Heart left ventricle (tissue), 13 donors: Measurements from ENCODE around the gene C4orf51.

Experiments
- POLR2A ChIP-seq, 2 donors: fragments of 450-650 bp; IDR thresholded peaks; one replicate each; pipeline ENCODE4 v1.6.1; 2017; ENCODE audit warnings: antibody characterized with exemption in 2 of 2, mild to moderate bottlenecking in 2 of 2, moderate library complexity in 2 of 2
- TF ChIP-seq, protein P1 (sequence below), 12 donors: fragments of 200-600 bp; sonication (generic) in 4 of 12; IDR thresholded peaks; one replicate each; pipeline versions ENCODE4 v1.5.0 to v1.8.0; 2018 to 2022; ENCODE audit warnings: antibody characterized with exemption in 12 of 12, mild to moderate bottlenecking in 5 of 12
- donor health status: ischemic (EF 13 %, LVEDD 7.1; RV severe dilation, severe dysfunction).
- donor health status: DM: no; HTN: yes; CAD: no.
- donor health status: DM: no; HTN: no; CAD: no.
- donor health status: ischemic (EF 25% LVEDD 6.9; RV normal size, moderate dysfunction).
- donor health status: ischemic (EF 25% LVEDD 5.7; RV mildly dilated, moderate dysfunction).
- donor health status: ischemic (EF 35%, LVEDD 5.7; RV mildly dilated, moderate dysfunction).
- donor health status: nonischemic (EF 11% LVEDD 7.7; RV severe dilation, severe dysfunction).
- donor health status: DM: yes; HTN: yes; CAD: no.
- donor health status: PGD.
- donor health status: ischemic (EF 29% LVEDD 5.4; RV normal size, mild dysfunction).
- donor health status: nonischemic (EF 23%, LVEDD 6.1; RV moderate dilation, normal function).

GRCh38 chr4:145743641-145744040 lies 63.7 kb downstream of the C4orf51 start:
- no peak for TF ChIP-seq POLR2A (IDR thresholded peaks at IDR 0.05)
- TF ChIP-seq, protein P1, sequence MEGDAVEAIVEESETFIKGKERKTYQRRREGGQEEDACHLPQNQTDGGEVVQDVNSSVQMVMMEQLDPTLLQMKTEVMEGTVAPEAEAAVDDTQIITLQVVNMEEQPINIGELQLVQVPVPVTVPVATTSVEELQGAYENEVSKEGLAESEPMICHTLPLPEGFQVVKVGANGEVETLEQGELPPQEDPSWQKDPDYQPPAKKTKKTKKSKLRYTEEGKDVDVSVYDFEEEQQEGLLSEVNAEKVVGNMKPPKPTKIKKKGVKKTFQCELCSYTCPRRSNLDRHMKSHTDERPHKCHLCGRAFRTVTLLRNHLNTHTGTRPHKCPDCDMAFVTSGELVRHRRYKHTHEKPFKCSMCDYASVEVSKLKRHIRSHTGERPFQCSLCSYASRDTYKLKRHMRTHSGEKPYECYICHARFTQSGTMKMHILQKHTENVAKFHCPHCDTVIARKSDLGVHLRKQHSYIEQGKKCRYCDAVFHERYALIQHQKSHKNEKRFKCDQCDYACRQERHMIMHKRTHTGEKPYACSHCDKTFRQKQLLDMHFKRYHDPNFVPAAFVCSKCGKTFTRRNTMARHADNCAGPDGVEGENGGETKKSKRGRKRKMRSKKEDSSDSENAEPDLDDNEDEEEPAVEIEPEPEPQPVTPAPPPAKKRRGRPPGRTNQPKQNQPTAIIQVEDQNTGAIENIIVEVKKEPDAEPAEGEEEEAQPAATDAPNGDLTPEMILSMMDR (IDR thresholded peaks at IDR 0.05): no peak
